GM23248 (cell line): Measurements from ENCODE around the gene MACROD2.

Source experiments
- EZH2 ChIP-seq: fragments of 200-600 bp; sonication (generic); IDR thresholded peaks from 2 replicates; pipeline ENCODE4 v1.6.1; 2018; ENCODE audit warnings: antibody characterized with exemption, mild to moderate bottlenecking; ENCODE audit not compliant: insufficient read depth, poor library complexity, severe bottlenecking
- EZH2phosphoT487 ChIP-seq: fragments of 200-600 bp; sonication (generic); IDR thresholded peaks from 2 replicates; pipeline ENCODE4 v1.6.1; 2018; ENCODE audit warnings: antibody characterized with exemption, moderate library complexity, mild to moderate bottlenecking, low read depth; ENCODE audit not compliant: insufficient read depth

- no peak for TF ChIP-seq EZH2
- no peak for TF ChIP-seq EZH2phosphoT487
Measured at GRCh38 chr20:15455279-15455678, 1460.0 kb downstream of the MACROD2 start.
